Measurements from ENCODE around the gene ARFGEF3.

ARFGEF3 gene

DNA sequence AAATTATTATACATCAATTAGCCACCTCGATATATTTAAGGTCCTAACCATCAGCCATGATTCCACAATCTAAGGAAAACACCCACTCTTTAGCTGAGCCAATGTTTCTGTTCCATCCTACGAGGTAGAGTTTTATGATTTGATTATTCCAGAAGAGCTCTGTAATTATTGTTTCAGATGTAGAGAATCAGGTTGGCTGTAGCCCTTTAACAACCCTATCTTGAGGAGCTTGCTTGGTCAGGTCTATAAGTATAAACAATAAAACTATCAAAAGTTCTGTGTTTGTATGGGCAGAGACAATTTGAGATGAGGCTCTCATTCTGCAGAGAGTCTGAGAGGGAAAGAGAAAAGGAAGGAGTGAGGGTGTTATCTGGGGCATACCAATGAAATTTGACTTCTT lies 56.7 kb downstream of the ARFGEF3 start, which contains the start of gene PBOV1:
TSS of gene PBOV1 (minus strand) at position 43 of the 400 bp plus-strand sequence. CDS start 96 bp downstream, outside the sequence.
- no peak for DNase-seq

DNA sequence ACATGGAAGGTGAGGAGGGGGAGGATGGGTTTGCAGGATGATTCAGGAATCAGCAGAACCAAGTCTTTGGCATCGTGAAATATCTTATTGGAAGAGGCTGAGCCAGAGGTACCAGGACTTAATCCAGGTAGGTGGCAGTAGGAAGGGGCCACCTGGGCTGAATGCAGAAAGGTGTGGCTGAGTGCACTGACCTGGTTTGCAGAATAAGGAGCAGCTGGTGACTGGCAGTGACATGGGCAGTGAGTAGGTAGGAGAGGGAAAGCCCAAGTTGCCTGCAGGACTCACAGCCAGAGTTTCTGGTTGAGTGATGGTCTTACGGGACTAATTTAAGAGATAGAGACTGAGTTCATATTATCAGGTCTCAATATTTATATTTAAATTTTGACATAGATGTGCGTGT lies 57.7 kb downstream of the ARFGEF3 start:
- DNase-seq, result no peak

DNA sequence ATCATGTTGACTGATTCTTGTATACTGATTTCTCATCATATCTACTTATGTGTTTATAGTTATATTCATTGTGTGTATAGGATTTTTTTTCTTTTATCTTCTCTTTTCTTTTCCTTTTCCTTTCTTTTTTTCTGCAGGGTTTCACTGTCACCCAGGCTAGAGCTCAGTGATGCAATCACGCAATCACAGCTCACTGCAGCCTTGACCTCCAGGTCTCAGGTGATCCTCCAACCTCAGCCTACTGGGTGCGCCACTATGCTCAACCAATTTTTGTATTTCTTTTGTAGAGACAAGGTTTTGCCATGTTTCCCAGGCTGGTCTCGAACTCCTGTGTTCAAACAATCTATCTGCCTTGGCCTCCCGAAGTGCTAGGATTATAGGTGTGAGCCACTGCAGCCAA lies 58.2 kb downstream of the ARFGEF3 start:
- no peak for DNase-seq

DNA sequence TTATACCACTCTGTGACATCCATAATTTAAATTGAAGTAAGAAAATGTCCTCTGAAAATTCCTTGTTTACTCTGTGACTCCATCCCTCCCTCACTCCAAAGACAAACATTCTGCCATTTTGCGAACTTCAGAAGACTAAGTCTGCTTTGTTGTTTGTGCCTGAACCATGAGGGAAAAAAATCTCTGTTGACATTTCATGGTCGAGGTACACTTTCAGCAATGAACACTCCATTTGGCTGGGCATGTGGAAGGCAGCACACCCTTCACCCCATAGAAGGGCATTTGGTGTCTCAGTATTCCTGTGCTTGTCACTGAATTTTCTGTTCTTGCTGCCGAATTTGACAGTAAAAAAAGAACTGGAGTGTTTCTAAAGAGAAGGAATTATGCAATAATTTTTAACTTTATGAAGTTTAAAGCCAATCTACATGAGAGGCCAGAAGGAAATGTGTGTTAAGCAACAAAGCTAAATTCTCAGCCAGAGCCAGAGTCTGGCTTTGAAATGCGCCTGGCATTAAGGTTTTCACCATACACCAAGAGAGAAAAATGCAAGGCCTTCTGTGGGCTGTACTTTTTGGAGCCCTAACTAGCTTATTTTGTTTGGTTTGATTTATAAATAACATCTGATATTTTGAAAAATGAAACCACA lies 61.3 kb downstream of the ARFGEF3 start:
- no peak for DNase-seq

DNA sequence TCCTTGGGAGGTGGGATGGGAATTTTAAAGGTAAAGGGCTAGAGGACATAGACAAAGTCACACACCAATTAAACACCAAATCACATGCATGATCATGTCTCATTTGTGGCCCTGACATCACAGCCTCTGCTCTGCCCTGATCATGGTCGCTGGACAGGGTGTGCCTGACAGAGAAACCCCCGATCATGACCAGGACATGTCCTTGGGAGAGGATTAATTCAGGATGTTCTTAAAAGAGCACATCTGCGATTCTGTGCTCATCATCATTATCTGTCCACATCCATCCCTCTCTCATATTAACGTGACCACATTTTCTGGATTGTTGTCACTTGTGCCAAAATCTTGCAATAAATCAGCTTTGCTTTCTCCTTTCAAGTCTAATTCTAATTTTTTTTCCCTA lies 64.2 kb downstream of the ARFGEF3 start:
- no peak for DNase-seq

DNA sequence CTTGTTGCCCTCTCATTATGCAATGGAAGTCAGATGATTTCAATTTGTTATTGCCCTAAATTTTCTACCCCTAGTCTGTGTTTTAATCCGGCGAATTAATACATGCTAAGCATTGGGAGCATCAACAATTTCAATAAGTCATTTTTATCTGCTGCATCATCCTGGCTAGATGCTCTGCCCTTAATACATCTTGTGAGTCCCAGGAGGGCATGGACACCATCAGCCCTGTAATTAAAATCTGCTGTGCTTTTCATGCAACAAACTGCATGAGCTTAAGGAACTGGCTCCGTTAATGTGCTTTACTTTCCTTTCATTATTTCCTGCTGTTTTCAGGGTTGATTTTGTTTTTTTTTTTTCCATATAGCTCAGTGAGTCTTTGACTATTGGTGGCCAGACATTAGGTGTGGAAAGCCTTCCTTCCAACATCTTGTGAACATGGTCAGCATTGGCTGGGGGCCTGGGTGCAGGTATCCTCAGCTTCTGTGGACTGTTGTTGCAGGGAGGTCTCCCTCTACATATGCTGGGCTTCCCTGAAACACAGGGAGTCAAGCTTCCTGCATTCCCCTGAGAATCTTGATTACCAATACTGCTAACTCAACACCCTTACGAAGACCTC lies 65.1 kb downstream of the ARFGEF3 start:
- DNase-seq, result no peak

DNA sequence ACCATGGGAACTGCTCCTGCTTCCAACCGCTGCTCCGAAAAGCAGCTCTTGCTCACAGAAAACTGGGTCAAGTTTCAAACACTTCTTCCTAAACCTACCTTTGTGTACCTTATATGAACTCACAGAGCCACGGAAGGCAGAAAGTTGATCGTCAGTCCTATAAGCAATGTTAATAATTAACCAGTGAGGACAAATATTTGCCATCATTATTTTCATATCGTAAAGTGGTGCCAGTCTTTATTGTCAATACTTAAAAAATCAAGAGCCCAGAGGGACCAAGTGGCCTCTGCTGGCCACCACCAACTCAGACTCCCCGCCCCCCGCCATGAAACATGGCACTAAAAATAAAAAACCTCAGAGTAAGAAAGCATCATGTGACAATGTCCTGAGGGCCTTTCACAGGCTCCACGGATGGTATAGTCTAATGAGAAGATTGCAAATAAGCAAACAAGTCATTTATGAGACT lies 65.6 kb downstream of the ARFGEF3 start:
- no peak for DNase-seq

DNA sequence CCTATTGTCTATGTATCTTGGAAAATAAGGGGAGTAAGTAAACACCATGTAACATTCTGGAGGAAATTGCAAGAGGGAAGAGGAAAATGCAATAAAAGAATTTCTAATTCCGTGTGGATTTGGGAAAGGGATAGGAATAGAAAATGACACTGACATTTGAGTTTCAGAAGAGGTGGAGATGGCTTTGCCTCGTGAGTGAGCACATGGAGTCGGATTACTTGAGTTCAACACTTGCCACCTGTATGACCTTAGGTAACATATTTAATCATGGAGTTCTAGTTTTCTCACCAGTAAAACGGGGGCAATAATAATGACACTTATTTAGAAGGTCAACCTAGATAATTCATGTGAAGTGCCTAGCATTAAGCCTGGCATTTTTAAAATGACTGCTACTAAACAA lies 67.3 kb downstream of the ARFGEF3 start:
- DNase-seq, result no peak

DNA sequence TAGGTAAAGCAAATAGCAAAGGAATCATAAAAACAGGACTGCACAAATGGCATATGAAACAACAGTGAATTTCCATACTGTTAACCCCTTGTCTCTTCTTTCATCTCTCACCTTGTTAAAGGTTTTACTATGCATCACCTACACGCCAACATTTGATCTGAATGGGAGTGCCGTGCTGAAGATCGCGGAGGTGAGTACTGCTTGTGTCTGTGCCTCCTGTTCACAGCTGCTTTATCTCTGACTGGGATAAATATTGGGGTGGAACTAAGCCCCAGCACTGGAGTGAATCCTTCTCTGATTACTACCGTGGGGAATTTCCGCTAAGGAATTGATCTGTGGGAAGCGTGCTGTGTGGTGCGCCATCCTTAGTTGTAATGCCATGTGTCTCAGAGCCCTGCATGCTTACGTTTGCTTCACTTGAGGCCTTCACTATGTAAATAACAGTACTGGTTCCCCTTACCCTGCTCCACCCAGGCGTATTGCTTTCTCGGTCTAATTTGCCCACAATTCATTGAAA lies 68.0 kb downstream of the ARFGEF3 start:
- no peak for DNase-seq

DNA sequence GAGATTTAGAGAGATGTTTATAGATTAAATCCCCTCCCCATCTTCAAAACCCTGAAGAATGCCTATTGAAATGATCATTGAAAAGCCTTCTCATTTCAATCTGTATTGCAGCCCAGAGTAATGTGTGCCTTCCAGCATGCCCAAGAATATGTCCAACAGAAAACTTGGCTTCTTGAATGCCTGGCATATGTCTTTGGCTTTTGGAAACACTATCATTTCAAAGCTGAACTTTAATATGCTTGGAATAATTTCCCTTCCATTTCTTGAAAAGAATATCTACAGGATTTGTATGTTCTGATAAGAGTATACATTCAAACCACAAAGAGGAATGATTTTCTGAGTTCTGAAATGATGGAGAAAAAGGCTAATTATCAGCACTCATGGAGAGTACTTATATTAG lies 68.5 kb downstream of the ARFGEF3 start:
- DNase-seq, result no peak

DNA sequence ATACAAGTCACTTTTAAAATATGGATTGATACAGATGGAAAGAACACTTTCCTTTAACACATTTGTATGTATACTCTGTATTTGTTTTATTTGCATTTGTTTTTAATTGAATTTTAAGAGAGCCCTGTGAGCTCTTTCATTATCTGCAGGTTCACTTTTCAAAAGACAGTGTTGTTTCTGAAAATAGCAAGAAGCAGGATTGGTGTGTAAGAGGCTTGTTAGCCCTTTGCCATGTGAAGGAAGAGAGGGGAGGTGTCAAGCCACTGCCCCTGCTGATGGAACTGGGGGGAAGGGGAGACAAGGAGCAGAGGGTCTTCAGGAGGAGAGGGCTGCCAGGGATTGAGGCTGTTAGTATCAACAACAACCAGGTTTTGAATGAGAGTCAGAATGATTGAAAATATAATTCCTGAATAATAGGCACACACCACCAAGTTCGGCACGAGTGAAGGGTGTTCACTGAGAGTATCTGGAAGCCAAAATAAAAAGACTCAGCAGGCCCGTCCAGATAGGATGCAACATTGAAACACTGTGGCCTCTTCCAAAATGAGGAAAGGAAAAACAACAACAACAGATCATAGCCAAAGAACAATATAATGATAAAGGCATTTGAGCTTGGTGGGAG lies 69.1 kb downstream of the ARFGEF3 start:
- DNase-seq, result no peak

DNA sequence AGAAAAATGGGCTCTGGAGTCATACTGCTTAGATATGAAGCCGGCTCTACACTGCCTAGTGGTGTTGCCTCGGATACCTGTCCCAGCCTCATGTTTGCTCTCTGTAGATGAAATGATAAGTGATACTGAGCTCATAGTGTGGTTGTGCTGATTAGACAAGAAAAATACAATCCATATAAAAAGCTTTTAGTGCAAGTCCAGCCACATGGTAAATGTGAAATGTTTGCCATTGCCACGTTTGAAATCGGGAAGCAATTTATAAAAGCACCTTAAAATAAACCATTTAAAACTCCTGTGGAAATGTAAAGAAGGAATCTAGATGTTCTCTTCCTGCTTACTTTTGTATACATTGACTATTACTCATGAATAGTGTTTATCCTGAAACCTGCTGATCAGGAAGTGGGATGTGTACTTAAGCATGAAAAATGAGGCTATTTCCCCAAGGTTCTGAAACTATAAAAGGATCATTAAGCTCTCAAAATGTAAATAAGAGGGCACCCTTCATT lies 69.7 kb downstream of the ARFGEF3 start:
- no peak for DNase-seq

DNA sequence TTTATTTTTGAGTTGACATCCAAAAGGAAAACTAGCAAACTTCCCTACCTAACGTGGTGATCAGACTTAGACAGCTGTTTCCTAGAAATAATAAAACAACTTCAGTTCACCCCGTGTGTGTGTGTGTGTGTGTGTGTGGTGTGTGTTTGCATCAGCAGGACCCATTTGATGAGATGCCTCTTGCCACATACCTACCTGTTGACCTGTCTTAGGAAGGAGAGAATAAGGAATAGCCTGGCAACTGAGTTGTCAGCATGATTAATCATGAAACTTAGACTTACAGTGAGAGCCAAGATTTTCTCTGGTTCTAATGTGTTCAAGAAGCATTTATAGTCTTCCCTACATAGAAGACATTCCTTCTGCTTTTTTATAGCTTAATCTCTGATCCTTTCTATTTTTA lies 72.6 kb downstream of the ARFGEF3 start:
- DNase-seq, result no peak

DNA sequence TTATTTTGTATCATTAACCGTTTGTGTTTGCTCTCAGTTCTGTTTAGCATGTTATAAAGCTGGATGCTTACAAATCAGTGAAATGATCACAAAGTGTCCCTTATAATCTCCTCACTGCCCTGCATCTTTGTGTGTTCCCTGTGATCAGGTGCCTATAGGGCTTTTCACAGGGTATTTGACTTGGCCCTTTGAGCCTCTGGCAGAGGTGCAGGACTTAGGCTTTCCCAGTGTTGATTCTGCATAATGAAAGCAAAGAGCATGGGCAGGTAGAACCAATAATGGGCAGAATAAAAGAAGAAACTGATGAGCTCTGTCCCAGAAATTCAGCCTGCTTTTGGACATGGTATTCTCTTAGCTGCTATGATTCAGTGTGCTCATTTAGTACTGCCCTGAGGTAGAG lies 73.5 kb downstream of the ARFGEF3 start:
- DNase-seq, result no peak

DNA sequence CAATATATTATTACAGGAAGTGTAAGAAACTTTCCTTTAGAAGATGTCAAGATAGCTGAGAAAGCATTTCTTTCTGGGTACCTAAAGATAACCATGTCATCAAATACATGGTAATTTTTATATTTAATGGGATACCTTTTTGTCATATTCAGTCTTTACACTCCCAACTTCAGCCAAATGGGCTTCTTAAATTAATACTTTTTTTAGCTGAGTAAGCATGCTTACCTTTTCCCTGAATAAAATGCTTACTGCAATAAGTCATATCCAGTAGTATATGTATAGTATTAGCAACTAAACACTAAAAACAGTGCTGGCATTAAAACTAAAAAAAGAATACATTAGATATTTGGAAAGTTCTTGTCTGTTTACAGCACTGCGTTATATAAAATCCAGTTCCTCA lies 74.0 kb downstream of the ARFGEF3 start:
- no peak for DNase-seq

DNA sequence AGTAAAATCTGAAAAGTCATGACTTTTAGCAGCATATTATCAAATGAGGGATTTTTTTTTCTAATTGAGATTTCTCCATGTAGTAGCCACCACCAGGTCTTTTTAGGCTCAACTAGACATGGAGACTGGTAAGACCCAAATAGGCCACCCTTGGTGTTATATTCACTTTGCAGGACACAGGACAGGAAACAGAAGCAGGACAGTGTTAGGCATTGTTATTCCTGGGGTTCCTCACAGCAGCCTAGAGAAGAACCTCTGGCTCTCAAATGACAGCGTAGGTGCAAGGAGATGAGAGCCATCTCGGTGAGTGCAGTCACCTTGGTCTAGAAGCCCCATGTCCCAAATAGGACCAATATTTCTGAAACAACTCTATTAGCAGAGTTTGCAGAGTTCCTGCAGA lies 75.7 kb downstream of the ARFGEF3 start:
- no peak for DNase-seq

DNA sequence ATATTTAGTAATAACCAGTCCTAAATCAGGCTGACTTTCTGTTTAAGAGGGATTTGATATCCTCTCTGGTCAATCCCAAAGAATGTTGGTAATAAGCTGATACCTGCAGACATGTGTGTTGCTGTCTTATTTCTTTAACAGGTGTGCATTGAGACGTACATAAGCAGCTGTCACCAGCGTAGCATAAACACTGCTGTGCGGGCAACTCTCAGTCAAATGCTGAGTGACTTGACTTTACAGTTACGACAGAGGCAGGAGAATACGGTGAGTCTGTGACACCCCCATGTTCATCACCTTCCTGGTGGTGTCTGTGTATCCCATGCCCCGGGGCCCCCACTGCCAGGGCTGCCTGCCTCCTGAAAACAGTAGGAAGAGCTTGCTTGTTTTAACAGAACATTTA lies 76.6 kb downstream of the ARFGEF3 start:
- DNase-seq, result no peak

DNA sequence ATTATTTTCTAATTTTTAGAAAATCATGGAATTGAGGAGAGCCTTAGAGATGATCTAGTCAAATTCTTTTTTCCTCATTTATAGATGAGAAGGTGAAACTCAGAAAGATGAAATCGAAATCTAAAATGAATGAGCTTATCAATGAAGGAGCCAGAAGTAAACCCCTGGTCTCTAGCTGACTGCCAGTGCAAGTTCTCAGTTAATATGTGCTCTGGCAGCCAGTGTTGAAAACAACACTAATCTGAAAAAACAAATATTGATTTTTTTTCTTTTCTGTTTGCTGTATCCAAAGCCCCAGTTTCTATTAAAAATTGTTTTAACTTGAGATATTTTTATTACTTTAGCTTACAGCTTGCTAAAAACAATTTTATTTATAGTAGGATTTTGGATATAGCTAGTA lies 78.0 kb downstream of the ARFGEF3 start:
- no peak for DNase-seq

DNA sequence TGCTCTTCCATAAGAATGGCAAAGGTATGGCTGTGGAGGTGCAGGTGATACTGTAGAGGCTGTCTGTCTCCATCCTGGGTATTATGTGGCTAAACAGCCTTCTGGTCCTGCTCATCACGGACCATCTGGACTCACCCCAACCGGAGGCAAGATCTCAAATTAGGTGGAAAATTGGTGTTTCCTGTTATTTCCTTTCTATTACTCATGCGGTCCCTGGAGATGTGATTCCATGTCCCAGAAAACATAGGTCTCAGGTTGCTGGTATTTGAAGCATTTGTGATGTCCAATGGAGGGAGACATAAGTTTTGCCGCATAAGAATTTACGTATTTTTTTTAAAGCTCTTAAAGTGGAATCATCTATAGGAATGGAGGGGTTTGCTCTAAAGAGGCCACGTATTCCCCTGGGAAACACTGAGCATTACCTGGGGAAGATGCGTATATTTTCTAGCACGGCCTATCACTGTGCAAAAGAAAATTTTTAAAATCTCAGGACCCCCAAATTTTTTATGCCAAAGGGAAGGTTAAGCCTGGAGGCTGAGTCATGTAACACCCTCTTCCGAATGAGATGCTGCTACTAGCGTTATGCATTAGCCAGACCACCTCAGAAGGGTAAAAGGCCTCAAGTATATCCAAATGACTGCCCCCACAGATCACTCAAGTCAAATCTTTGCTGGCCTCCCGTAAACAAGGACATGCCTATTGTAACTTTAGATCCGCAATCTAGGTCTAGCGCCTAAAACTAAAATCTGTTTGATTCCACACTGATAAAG lies 78.9 kb downstream of the ARFGEF3 start:
- DNase-seq, result no peak

DNA sequence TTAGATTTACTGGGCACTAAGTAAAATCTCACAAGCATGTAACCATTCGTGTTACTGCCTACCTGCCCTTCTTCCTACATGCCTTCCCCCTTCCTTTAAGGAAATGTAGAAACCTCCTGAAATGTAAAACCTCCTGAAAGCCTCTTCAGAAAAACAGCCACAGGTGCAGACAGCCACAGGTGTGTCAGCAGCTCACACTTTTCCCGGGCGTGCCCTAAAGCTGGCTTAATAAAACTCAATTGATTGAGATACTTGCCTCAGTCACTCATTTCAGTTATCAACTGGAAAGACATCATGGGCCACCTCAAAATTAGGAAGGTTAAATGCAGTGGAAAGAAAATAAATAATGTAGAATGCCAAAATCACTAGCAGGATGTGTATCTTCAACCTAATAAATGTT lies 79.6 kb downstream of the ARFGEF3 start:
- no peak for DNase-seq

DNA sequence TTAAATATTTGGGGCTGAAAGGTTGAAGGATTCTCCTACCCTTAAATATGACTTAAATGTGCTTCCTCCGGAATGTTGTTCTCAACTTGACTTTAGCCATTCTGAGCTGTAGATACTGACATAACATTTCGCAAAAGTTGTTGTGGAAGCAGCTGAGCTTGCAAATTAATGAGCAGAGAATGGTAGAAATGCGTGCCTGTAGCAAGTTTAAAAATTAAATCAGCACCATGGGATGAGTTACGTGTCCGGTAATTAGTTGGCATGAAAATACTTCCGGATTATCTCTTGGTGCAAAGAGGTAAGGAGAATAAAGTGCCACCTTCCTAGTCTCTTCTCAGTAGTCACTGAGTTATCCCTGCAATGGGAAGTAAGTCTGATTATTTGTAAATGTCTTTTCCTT lies 80.2 kb downstream of the ARFGEF3 start:
- no peak for DNase-seq

DNA sequence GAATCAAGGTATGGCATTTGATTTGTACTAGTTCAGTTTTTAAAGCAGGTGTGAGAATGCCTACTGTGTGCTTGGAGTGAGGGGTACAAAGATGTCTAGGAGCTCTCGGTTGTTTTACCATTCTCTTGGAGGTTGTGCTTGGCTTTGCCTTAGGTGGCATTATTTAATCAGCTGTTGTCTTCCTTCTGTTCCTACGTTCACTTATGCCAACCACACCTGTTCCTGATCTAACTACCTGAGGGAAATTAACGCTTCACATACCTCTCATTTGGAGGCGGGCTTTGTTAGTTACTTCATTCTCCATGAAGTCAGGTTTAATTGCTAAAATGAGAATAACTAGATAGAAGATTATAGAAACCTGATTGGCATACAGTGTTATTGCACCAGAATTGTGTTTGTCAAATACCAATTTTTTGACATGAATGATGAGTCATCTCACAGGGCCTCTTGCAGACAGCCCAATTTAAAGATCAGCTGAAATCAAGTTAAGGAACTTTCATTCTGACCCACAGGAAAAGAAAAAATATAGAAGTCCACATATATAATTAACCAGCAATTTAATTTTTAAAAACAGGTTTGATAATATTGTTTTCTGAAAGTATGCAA lies 81.4 kb downstream of the ARFGEF3 start:
- no peak for DNase-seq

DNA sequence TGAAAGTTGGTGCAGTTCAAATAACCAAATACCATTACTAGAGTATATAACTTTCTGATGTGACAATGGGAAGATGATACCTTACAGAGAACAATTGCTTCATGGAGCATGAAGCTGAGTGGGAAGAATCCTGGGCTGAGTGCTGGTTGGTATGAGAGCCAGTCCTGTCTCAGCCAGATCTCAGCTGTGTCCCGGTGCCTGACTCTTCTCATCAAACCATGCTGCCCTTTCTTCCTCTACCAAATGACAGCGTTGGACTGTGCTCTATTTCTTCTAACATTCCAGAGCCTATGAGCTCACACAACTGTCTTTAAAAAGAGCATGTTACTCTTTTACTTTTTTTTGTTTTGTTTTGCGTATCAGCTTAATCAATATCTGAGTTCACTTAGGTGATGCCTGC lies 84.0 kb downstream of the ARFGEF3 start:
- no peak for DNase-seq
